ENCODE measurements around the gene KDM4C.
"Not testable (repeated sequence)": the region's sequence is repeated elsewhere in the genome, so short reads cannot be mapped to it uniquely, and the experiment has no call there.

The KDM4C gene

GRCh38 chr9:6764011-6764410, 6.2 kb downstream of the KDM4C start:
- no peak for DNase-seq (ENCODE audit: low read depth in 2 of 2)

- DNase-seq (ENCODE audit: low read depth in 2 of 2): no peak
These were observed 6.8 kb downstream of the KDM4C start for GRCh38 chr9:6764523-6764922.

- no peak for DNase-seq (ENCODE audit: low read depth in 2 of 2)
These were observed 7.2 kb downstream of the KDM4C start for GRCh38 chr9:6764950-6765349.

- DNase-seq (ENCODE audit: low read depth in 2 of 2): no peak
These were observed 7.6 kb downstream of the KDM4C start for GRCh38 chr9:6765396-6765795.

- DNase-seq (ENCODE audit: low read depth in 2 of 2): no peak
These were observed 8.8 kb downstream of the KDM4C start for GRCh38 chr9:6766606-6767005.

- not testable (repeated sequence) for DNase-seq (ENCODE audit: low read depth in 2 of 2)
These were observed 10.8 kb downstream of the KDM4C start for GRCh38 chr9:6768587-6768986.

GRCh38 chr9:6771722-6772121, 13.9 kb downstream of the KDM4C start:
- no peak for DNase-seq (ENCODE audit: low read depth in 2 of 2)

GRCh38 chr9:6777213-6777902, 19.6 kb downstream of the KDM4C start:
- DNase-seq (ENCODE audit: low read depth in 2 of 2): no peak

- no peak for DNase-seq (ENCODE audit: low read depth in 2 of 2)
These were observed 21.9 kb downstream of the KDM4C start for GRCh38 chr9:6779417-6780241.

- DNase-seq (ENCODE audit: low read depth in 2 of 2): no peak
These were observed 22.9 kb downstream of the KDM4C start for GRCh38 chr9:6780690-6781089.

- no peak for DNase-seq (ENCODE audit: low read depth in 2 of 2)
These were observed 23.7 kb downstream of the KDM4C start for GRCh38 chr9:6781476-6781875.

- DNase-seq (ENCODE audit: low read depth in 2 of 2): no peak
These were observed 24.6 kb downstream of the KDM4C start for GRCh38 chr9:6782345-6782744.

GRCh38 chr9:6782981-6783380, 25.2 kb downstream of the KDM4C start:
- DNase-seq (ENCODE audit: low read depth in 2 of 2): no peak

GRCh38 chr9:6783753-6784152, 26.0 kb downstream of the KDM4C start:
- DNase-seq (ENCODE audit: low read depth in 2 of 2): no peak

GRCh38 chr9:6785682-6786081, 27.9 kb downstream of the KDM4C start:
- no peak for DNase-seq (ENCODE audit: low read depth in 2 of 2)

- DNase-seq (ENCODE audit: low read depth in 2 of 2): no peak
These were observed 30.0 kb downstream of the KDM4C start for GRCh38 chr9:6787793-6788161.

GRCh38 chr9:6788162-6789016, 30.6 kb downstream of the KDM4C start:
- no peak for DNase-seq (ENCODE audit: low read depth in 2 of 2)

- DNase-seq (ENCODE audit: low read depth in 2 of 2): not testable (repeated sequence)
These were observed 31.2 kb downstream of the KDM4C start for GRCh38 chr9:6789017-6789338.

- no peak for DNase-seq (ENCODE audit: low read depth in 2 of 2)
These were observed 33.1 kb downstream of the KDM4C start for GRCh38 chr9:6790866-6791265.

GRCh38 chr9:6793203-6793602, 35.4 kb downstream of the KDM4C start:
- DNase-seq (ENCODE audit: low read depth in 2 of 2): no peak

GRCh38 chr9:6794936-6795335, 37.2 kb downstream of the KDM4C start:
- DNase-seq (ENCODE audit: low read depth in 2 of 2): no peak

GRCh38 chr9:6802926-6803325, 45.2 kb downstream of the KDM4C start:
- DNase-seq (ENCODE audit: low read depth in 2 of 2): no peak

GRCh38 chr9:6805532-6805931, 47.8 kb downstream of the KDM4C start:
- no peak for DNase-seq (ENCODE audit: low read depth in 2 of 2)
